ENCODE data around the gene CA10. TPM values are rescaled to one million over a fixed set of nuclear protein-coding genes. Genes with fewer than 3 reads are reported as not detected.

CA10 gene
- total RNA-seq, 4 donors from 2014 or later = not detected

- no peak for TF ChIP-seq CTCF (IDR thresholded peaks at IDR 0.05; ENCODE audit: low read depth)
Observed at GRCh38 chr17:51955245-51955644, 203.3 kb downstream of the CA10 start.

DNA sequence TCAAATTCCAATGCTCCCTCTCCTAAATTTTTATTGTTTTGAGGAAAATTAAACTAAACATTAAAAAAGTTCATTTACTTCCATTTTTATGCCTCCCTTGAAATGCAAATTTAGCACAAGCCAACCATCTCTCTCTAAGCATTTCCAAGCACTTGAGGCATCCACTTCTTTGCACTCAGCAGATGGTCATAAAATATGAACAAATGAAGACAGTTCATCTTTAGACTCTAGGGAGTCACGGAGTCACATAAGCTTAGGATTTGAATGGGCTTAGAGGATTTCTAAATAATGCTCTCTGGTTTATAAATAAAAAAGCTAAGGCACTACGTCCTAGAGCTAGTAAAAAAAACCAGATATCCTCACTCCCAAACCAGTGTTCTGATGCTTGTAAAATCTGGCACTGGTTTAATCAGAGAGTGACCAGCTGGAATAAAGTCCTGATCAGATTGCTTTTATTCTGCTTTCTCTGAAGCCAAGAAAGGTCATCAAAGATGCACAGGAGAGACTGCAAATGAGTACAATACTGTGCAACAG lies 204.2 kb downstream of the CA10 start:
- TF ChIP-seq CTCF (IDR thresholded peaks at IDR 0.05; ENCODE audit: low read depth) = no peak

GRCh38 chr17:51951741-51952140 lies 206.8 kb downstream of the CA10 start:
- no peak for TF ChIP-seq CTCF (IDR thresholded peaks at IDR 0.05; ENCODE audit: low read depth)

DNA sequence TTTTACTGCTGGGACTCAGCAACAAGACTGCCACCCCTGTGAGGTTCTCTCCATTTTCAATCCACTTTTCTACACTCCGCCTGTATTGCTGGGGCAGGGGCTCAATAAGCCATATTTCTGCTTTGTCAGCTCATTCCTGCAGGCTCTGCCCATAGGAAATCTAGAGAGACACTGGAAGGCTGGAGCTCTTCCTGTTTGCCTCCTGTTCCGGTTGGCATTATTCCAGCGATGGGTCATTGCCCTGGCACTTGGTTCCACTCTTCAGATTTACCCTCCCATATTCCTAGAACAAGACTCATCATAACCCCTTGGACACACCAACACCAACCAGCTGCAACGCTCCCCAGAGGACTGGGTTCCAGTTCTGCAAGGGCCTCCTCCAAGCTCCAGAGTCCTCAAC lies 210.4 kb downstream of the CA10 start:
- no peak for TF ChIP-seq CTCF (IDR thresholded peaks at IDR 0.05; ENCODE audit: low read depth)

GRCh38 chr17:51947160-51947735 lies 211.3 kb downstream of the CA10 start:
- no peak for TF ChIP-seq CTCF (IDR thresholded peaks at IDR 0.05; ENCODE audit: low read depth)

GRCh38 chr17:51946311-51946710 lies 212.2 kb downstream of the CA10 start:
- TF ChIP-seq CTCF (IDR thresholded peaks at IDR 0.05; ENCODE audit: low read depth) = no peak

DNA sequence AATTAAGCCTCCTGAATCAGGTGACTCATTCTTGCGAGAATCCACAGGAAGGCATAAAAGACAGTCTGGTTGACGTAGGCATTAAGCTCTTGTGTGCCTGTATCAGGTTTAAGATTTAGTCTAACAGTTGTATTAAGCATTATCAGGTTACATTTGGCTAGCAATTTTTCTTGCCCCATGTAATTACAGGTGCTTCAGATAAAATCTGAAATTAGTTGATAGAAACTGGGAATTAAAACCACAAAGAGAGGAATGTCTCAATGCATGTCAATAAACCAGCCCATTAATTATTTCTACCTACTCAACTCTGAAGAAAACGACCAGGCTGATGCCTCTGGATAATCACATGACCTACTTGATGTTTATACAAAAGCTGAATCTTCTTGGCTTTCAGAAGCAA lies 217.2 kb downstream of the CA10 start:
- TF ChIP-seq CTCF (IDR thresholded peaks at IDR 0.05; ENCODE audit: low read depth) = no peak

Measured in subcutaneous adipose tissue (tissue), 4 donors.